Measurements from ENCODE around the gene RBAK. TPM values are rescaled to one million over a fixed set of nuclear protein-coding genes. Genes with fewer than 3 reads are reported as not detected.

RBAK gene
- total RNA-seq, 1 experiment from 2014 or later: 18.5 TPM

DNA sequence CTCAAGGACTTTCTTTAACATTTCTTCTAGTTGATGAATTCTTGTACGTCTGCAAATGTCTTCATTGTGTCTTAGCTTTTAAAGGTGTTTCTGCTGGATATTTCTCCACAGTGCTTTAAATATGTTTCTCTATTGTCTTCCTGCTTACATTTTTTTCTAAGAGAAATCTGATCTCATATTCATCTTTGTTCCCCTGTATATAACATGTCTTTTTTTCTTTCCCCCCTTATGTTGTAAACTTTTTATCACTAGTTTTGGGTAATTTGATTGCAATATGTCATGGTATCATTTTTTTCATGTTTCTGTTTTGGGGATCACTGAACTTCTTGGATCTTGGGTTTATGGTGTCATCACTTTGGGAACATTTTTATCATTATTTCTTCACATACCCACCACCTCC is 7.5 kb downstream of the RBAK start:
- H3K9ac ChIP-seq (ENCODE audit: extremely low read depth, insufficient read length, low read length): no peak overlapping the region
- no peak overlapping the region for H3K27ac ChIP-seq (ENCODE audit: insufficient read length, low read depth, low read length)
- no peak overlapping the region for H3K4me2 ChIP-seq (ENCODE audit: insufficient read depth, insufficient read length, low read length)
- TF ChIP-seq, protein P1, sequence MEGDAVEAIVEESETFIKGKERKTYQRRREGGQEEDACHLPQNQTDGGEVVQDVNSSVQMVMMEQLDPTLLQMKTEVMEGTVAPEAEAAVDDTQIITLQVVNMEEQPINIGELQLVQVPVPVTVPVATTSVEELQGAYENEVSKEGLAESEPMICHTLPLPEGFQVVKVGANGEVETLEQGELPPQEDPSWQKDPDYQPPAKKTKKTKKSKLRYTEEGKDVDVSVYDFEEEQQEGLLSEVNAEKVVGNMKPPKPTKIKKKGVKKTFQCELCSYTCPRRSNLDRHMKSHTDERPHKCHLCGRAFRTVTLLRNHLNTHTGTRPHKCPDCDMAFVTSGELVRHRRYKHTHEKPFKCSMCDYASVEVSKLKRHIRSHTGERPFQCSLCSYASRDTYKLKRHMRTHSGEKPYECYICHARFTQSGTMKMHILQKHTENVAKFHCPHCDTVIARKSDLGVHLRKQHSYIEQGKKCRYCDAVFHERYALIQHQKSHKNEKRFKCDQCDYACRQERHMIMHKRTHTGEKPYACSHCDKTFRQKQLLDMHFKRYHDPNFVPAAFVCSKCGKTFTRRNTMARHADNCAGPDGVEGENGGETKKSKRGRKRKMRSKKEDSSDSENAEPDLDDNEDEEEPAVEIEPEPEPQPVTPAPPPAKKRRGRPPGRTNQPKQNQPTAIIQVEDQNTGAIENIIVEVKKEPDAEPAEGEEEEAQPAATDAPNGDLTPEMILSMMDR (conservative IDR thresholded peaks at IDR 0.05): no peak
- no peaks in the 10 kb centered on the region for H3K27me3 ChIP-seq (ENCODE audit: insufficient read depth, low read length)
- no peak overlapping the region for H3K23ac ChIP-seq (ENCODE audit: insufficient read length, low read depth, low read length)
- H2AFZ ChIP-seq (ENCODE audit: low read length): no peak overlapping the region
- no peak overlapping the region for H3K14ac ChIP-seq (ENCODE audit: insufficient read depth, low read length)
- Mint-ChIP-seq H3K27me3 (ENCODE audit: low read depth) (no peaks in the 10 kb centered on the region), H3K4me1 (no peaks in the 10 kb centered on the region), H3K36me3 (ENCODE audit: insufficient read depth in 1 of 3, low read depth in 3 of 3) (peaks cover 94 to 98% (median 95%) of the 10 kb centered on the region in 3 experiments), H3K9me3 (peaks cover 63 to 86% of the 10 kb centered on the region in 2 experiments), H3K4me3 (no peak overlapping the region), H3K27ac (no peak overlapping the region)
- H2BK12ac ChIP-seq (ENCODE audit: insufficient read length, low read depth, low read length): no peak overlapping the region
- no peak overlapping the region for H4K5ac ChIP-seq (ENCODE audit: insufficient read length, low read depth, low read length)
- no peak overlapping the region for H2AK5ac ChIP-seq (ENCODE audit: insufficient read length, low read length)
- peaks cover 3% of the 10 kb centered on the region for H3K79me1 ChIP-seq (ENCODE audit: insufficient read depth, low read depth, low read length, poor library complexity, severe bottlenecking)
- no peak overlapping the region for H2BK15ac ChIP-seq (ENCODE audit: low read depth, low read length)
- no peak for DNase-seq
- no peak overlapping the region for H2BK120ac ChIP-seq (ENCODE audit: low read depth, low read length, poor library complexity, severe bottlenecking)
- no peak overlapping the region for H3T11ph ChIP-seq (ENCODE audit: low read length)
- no peak overlapping the region for H4K91ac ChIP-seq (ENCODE audit: insufficient read length, low read depth, low read length)
- H2BK20ac ChIP-seq (ENCODE audit: low read depth, low read length, poor library complexity, severe bottlenecking): no peak overlapping the region
- WGBS (ENCODE audit: extremely low coverage, insufficient read length, low lambda C conversion rate): no CpG with 5 or more reads among the region's 1 CpG
- H3K4me1 ChIP-seq (ENCODE audit: insufficient read depth, low read length): no peaks in the 10 kb centered on the region
- no peak overlapping the region for H4K8ac ChIP-seq (replicated peaks; ENCODE audit: insufficient read length, low read depth, low read length)
- no peaks in the 10 kb centered on the region for H4K20me1 ChIP-seq (ENCODE audit: control insufficient read depth, insufficient read depth, insufficient read length)
- no peak overlapping the region for H2BK5ac ChIP-seq (ENCODE audit: insufficient read length, low read length)
- H3K9me3 ChIP-seq (ENCODE audit: control insufficient read depth, low read depth, low read length): peaks cover 18% of the 10 kb centered on the region
- H3K79me2 ChIP-seq (ENCODE audit: insufficient read depth, low read length): no peaks in the 10 kb centered on the region
- no peak overlapping the region for H3K56ac ChIP-seq (ENCODE audit: insufficient read length, low read depth, low read length)
- H3K18ac ChIP-seq (ENCODE audit: insufficient read length, low read depth, low read length): no peak overlapping the region
- H3K4ac ChIP-seq (ENCODE audit: low read depth, low read length): no peak overlapping the region
- no peaks in the 10 kb centered on the region for H3K23me2 ChIP-seq (ENCODE audit: insufficient read length, low read depth, low read length, poor library complexity, severe bottlenecking)

All from H9 (cell line).